Thyroid gland (tissue), 4 donors: ENCODE measurements around the gene ANKRD33B. TPM values are rescaled to one million over a fixed set of nuclear protein-coding genes. Genes with fewer than 3 reads are reported as not detected.

Experiments
- DNase-seq, 2 donors: peaks; one replicate each; pipeline ENCODE4 v3.0.0-alpha.2; 2019
- H3K27ac ChIP-seq, 3 donors: fragments of 200-600 bp; sonication (generic); 1 replicate in 2 of 3; 2 replicates in 1 of 3; pipeline ENCODE4 v1.5.1; 2016 to 2019; ENCODE audit warnings: mild to moderate bottlenecking in 1 of 3, moderate library complexity in 1 of 3
- H3K27me3 ChIP-seq: fragments of 200-600 bp; sonication (generic); one replicate; pipeline ENCODE4 v1.5.1; 2019
- H3K36me3 ChIP-seq, 2 donors: fragments of 200-600 bp; sonication (generic); one replicate each; pipeline ENCODE4 v1.5.1; 2016 to 2019
- H3K4me1 ChIP-seq, 2 donors: fragments of 200-600 bp; sonication (generic); one replicate each; pipeline ENCODE4 v1.5.1; 2017 to 2019
- H3K4me3 ChIP-seq, 3 donors: fragments of 200-600 bp; sonication (generic); replicated peaks in 1 of 3; 1 replicate in 2 of 3; 2 replicates in 1 of 3; pipeline ENCODE4 v1.5.1; 2016; ENCODE audit warnings: mild to moderate bottlenecking in 1 of 3
- H3K9me3 ChIP-seq: fragments of 200-600 bp; sonication (generic); one replicate; pipeline ENCODE4 v1.5.1; 2017
- CTCF ChIP-seq, 6 experiments: fragments of 200-600 bp in 3 of 6; fragments of 450-650 bp in 3 of 6; sonication (generic) in 3 of 6; IDR thresholded peaks; one replicate each; pipeline ENCODE4 v1.5.1; 2016 to 2019; ENCODE audit warnings: antibody characterized with exemption in 6 of 6, mild to moderate bottlenecking in 2 of 6, inconsistent platforms in 1 of 6, moderate library complexity in 1 of 6
- POLR2A ChIP-seq, 2 donors: fragments of 450-650 bp; IDR thresholded peaks; one replicate each; pipeline ENCODE4 v1.6.1; 2017; ENCODE audit warnings: antibody characterized with exemption in 2 of 2, mild to moderate bottlenecking in 2 of 2, moderate library complexity in 1 of 2
- WGBS, 2 donors: methylation state at CpG; one replicate each; pipeline ENCODE4 v1.1.5; 2017; 5-methylcytosine and 5-hydroxymethylcytosine counted together
- intact Hi-C: fragments of 100-400 bp; cut with DNase I; formaldehyde crosslinking; loops from one replicate; pipeline ENCODE4 v1.15.1; 2023
- total RNA-seq, 4 donors: library from RNA; depleted of rRNA; stranded (reverse); fragments of >200 nt; gene quantifications; one replicate each; pipeline ENCODE4 v1.2.3, GENCODE V29; 2016

The ANKRD33B gene
- total RNA-seq, 4 donors from 2014 or later, result 0.67 to 1.6 (median 1.1) TPM

- WGBS, 2 donors, result 67 to 72% methylated on average over 4 of the region's 4 CpGs
- DNase-seq, result no peak
- Histone ChIP-seq H3K27me3 (no peaks in the 10 kb centered on the region), H3K9me3 (no peaks in the 10 kb centered on the region), H3K4me1 (no peaks in the 10 kb centered on the region), H3K4me3 (no peak overlapping the region), H3K27ac (no peak overlapping the region), H3K36me3 (no peaks in the 10 kb centered on the region)
- TF ChIP-seq CTCF (IDR thresholded peaks at IDR 0.05), result no peak
- intact Hi-C loops, result no loop called here
Observed at GRCh38 chr5:10520706-10521105, 43.2 kb upstream of the ANKRD33B start.

- no peak for DNase-seq
- Histone ChIP-seq H3K4me1 (no peaks in the 10 kb centered on the region), H3K27me3 (no peaks in the 10 kb centered on the region), H3K36me3 (no peaks in the 10 kb centered on the region), H3K9me3 (no peaks in the 10 kb centered on the region), H3K4me3 (no peak overlapping the region), H3K27ac (no peak overlapping the region)
- TF ChIP-seq POLR2A (IDR thresholded peaks at IDR 0.05) (no peak), CTCF (IDR thresholded peaks at IDR 0.05) (no peak)
- 91 to 94% methylated on average over 14 of the region's 14 CpGs for WGBS, 2 donors
- intact Hi-C loops, result no loop called here
Observed at GRCh38 chr5:10521466-10522223, 42.2 kb upstream of the ANKRD33B start.

GRCh38 chr5:10522224-10522611 lies 41.7 kb upstream of the ANKRD33B start:
- TF ChIP-seq CTCF (IDR thresholded peaks at IDR 0.05) (no peak), POLR2A (IDR thresholded peaks at IDR 0.05) (no peak)
- Histone ChIP-seq H3K36me3 (no peaks in the 10 kb centered on the region), H3K9me3 (no peaks in the 10 kb centered on the region), H3K4me1 (no peaks in the 10 kb centered on the region), H3K27ac (no peak overlapping the region), H3K4me3 (no peak overlapping the region), H3K27me3 (no peaks in the 10 kb centered on the region)
- no peak for DNase-seq
- intact Hi-C loops, result no loop called here
- 94% methylated on average over 3 to 4 of the region's 4 CpGs for WGBS, 2 donors

GRCh38 chr5:10524376-10525123 lies 39.3 kb upstream of the ANKRD33B start:
- H3K4me1 ChIP-seq, result no peaks in the 10 kb centered on the region
- H3K27me3 ChIP-seq, result no peaks in the 10 kb centered on the region
- no peaks in the 10 kb centered on the region for H3K9me3 ChIP-seq
- H3K4me3 ChIP-seq, result no peak overlapping the region
- intact Hi-C loops, result no loop called here
- DNase-seq, result no peak
- H3K27ac ChIP-seq, result no peak overlapping the region
- no peaks in the 10 kb centered on the region for H3K36me3 ChIP-seq
- 86 to 91% methylated on average over 16 to 19 of the region's 19 CpGs for WGBS, 2 donors
- no peak for TF ChIP-seq POLR2A (IDR thresholded peaks at IDR 0.05)
- TF ChIP-seq CTCF (IDR thresholded peaks at IDR 0.05), result no peak

- Histone ChIP-seq H3K36me3 (no peaks in the 10 kb centered on the region), H3K27me3 (no peaks in the 10 kb centered on the region), H3K9me3 (no peaks in the 10 kb centered on the region), H3K4me3 (no peak overlapping the region), H3K4me1 (no peaks in the 10 kb centered on the region), H3K27ac (no peak overlapping the region)
- DNase-seq, result no peak
- WGBS, 2 donors, result 78 to 79% methylated on average over 4 of the region's 4 CpGs
- TF ChIP-seq POLR2A (IDR thresholded peaks at IDR 0.05) (no peak), CTCF (IDR thresholded peaks at IDR 0.05) (no peak)
- intact Hi-C loops, result no loop called here
Observed at GRCh38 chr5:10525124-10525495, 38.8 kb upstream of the ANKRD33B start.
